HG03039 (cell line): ENCODE data around the gene HTRA3.

Experiments used
- ATAC-seq: cut with Tn5 transposase; IDR thresholded peaks from one replicate; pipeline ENCODE4 v1.9.1; 2021; ENCODE audit warnings: mild to moderate bottlenecking, moderate library complexity; ENCODE audit not compliant: unreplicated experiment

Gene HTRA3

DNA sequence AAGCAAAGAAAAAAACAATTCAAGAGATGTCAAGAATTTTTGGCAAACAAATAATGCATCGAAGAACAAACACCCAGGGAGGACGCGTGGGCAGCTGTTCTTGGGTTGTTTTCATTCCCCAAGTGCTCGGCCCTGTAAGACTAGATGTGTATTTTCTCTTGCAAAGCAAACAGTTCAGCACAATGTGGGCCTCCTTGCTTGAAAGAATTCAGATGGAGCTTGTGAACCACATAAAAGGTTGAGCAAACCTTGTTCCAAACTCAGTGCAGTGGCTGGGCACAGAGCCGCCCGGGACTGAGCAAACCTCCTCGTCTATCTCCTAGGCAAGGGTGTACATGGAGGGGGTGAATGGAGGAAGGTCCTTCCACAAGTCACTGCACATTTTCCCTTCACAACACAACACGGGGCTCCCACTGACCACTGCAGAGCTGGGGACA, 82.4 kb downstream of the HTRA3 start:
- no peak for ATAC-seq

DNA sequence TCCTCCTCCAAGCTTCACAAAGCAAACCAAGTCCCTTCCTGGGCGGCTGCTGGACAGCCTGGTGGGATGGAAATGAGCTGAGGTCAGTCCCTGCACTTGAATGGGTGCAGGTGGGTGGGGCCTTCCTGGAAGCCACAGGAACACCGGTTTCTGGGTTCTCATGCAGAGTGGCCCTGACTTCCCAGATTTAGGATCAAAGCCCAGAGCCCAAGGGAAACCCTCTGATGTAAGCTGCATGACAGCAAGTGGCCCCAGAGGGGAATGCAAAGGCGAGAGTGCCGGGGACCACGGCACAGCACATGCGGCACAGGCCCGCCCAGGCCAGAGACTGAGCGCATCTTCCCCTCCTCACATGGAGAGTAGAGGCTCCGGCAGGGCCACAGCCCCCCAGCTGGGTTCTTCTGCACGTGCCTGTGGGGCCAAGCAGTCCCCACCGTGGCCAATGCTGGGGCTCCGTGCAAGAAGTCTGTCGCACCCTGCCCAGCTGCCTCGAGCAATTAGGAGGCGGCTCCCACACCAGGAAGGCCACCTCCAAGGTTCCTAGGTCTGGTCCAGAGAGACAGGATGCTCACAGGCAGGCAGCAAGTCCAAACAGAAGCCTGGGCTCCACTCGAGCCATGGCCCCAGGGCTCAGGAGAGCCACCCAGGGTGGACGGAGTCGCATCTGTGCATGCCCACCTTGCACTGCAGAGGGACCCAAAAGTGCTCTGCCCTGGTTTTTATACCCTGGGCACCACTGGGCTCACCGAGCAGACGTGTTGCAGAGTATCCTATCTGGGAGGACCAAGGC, 83.0 kb downstream of the HTRA3 start:
- no peak for ATAC-seq

DNA sequence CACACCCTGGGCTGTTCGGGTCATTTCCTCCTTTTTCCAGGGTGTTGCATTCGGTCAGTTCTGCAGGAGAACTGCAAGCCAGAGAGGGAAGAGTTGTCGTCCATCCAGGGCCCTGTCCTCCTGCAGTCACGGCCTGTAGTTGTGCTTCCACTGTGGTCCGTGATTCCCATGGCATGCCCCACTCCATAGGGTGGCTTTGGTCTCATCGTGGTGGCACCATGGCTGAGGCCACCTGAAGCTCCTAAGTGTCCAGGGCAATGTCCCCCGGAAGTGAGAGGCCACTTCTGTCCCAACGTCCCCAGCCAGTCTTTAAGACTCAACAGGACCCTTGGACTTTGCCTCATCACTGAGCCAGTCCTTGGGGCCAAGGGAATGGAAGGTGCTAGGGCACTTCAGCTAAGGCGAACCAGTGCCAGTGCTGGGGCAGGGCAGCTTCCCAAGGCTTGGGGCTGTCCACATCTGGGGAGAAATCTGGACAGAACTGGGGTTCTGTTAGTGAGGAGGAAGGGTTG, 83.7 kb downstream of the HTRA3 start:
- ATAC-seq = no peak

DNA sequence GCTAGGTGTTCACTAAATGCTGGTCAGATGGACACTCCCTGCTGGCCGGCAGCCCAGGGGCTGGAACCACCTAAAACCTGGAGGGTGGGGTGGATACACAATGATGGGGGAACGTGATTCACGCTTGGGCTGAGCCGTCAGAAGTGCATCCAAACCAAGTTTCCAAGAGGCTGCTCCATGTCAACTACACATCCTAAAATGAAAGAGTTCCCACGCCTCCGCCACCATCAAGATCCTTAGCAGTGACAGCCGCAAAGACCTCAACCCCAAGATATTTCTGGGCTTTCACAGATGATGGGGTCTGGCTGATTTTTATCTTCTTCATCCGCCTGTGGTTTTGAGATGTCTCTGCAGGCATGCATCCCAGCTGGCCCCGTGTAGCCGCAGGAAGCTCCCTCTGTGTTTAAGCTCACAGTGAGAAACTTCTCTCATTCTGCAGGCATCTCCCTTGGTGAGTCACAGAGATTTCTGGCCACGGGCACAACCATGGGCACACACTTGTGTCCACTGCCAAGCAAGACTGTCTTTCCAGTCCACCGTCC, 84.4 kb downstream of the HTRA3 start:
- no peak for ATAC-seq

- ATAC-seq = no peak
Measured at GRCh38 chr4:8355306-8355705, 85.8 kb downstream of the HTRA3 start.

DNA sequence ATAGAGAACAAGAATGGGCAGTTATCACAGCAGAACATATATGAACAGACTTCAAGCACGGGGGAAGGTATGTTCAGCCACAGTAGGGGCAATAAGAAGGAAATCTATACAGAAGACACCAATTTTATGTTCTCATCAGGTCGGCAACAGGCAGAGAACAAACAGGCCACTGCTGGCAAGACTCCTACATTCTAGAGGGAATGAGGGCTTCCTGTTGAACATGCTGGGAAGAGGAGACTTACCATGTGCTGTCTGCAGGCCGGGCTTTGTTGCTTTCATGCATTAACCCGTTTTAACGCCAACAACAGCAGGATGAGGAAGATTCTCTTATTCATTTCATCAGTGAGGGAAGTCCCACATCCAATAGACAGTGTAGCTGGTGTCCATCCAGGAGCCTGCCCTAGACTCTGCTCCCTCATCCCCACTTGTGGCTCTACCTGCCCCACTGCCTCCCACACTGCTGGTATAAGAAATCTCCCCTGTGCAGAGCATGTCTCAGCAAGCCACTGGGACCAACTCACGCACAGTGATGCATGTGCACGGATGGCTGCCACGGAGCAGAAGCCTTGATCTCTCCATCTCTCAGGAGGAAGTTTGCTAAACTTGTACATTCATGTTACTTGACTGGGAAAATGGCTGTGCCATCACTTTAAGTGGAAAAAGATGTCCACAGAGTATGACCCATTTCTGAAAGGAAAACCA, 86.5 kb downstream of the HTRA3 start:
- ATAC-seq = no peak
